ENCODE measurements around the gene BCL11B.

BCL11B gene

GRCh38 chr14:99257673-99258221, 14.2 kb downstream of the BCL11B start:
- TF ChIP-seq ZNF70 (CRISPR knock-in tag; IDR thresholded peaks at IDR 0.05): no peak
- TF ChIP-seq ESRRG (CRISPR knock-in tag; IDR thresholded peaks at IDR 0.05): no peak
- no peak for TF ChIP-seq GLIS3 (CRISPR knock-in tag; IDR thresholded peaks at IDR 0.05)
- TF ChIP-seq RARB (CRISPR knock-in tag; IDR thresholded peaks at IDR 0.05): no peak
- TF ChIP-seq SNAI2 (CRISPR knock-in tag; IDR thresholded peaks at IDR 0.05): no peak
- no peak for TF ChIP-seq PPARA (CRISPR knock-in tag; IDR thresholded peaks at IDR 0.05; ENCODE audit: borderline replicate concordance)
- no peak for ATAC-seq

- no peak for ATAC-seq
- no peak for TF ChIP-seq BACH2 (CRISPR knock-in tag; IDR thresholded peaks at IDR 0.05; ENCODE audit: borderline replicate concordance)
- no peak for TF ChIP-seq ZNF565 (CRISPR knock-in tag; conservative IDR thresholded peaks at IDR 0.05; ENCODE audit: low read depth)
- no peak for TF ChIP-seq TOX (CRISPR knock-in tag; IDR thresholded peaks at IDR 0.05; ENCODE audit: borderline replicate concordance)
- TF ChIP-seq TSHZ2 (CRISPR knock-in tag; IDR thresholded peaks at IDR 0.05): no peak
- no peak for TF ChIP-seq POU6F1 (CRISPR knock-in tag; IDR thresholded peaks at IDR 0.05; ENCODE audit: borderline replicate concordance, low read depth)
- no peak for TF ChIP-seq RARB (CRISPR knock-in tag; IDR thresholded peaks at IDR 0.05)
- no peak for TF ChIP-seq PATZ1 (CRISPR knock-in tag; IDR thresholded peaks at IDR 0.05; ENCODE audit: borderline replicate concordance)
- TF ChIP-seq OSR1 (CRISPR knock-in tag; IDR thresholded peaks at IDR 0.05): no peak
- TF ChIP-seq CSDC2 (CRISPR knock-in tag; IDR thresholded peaks at IDR 0.05): no peak
These were observed 14.8 kb downstream of the BCL11B start for GRCh38 chr14:99257122-99257672.

- no peak for ATAC-seq
- TF ChIP-seq ZNF565 (CRISPR knock-in tag; conservative IDR thresholded peaks at IDR 0.05; ENCODE audit: low read depth) (no peak), ESRRG (CRISPR knock-in tag; IDR thresholded peaks at IDR 0.05) (no peak), ZFP3 (CRISPR knock-in tag; IDR thresholded peaks at IDR 0.05) (no peak), PPARA (CRISPR knock-in tag; IDR thresholded peaks at IDR 0.05; ENCODE audit: borderline replicate concordance) (no peak), ISL1 (CRISPR knock-in tag; IDR thresholded peaks at IDR 0.05) (no peak), TCF4 (CRISPR knock-in tag; IDR thresholded peaks at IDR 0.05; ENCODE audit: borderline replicate concordance) (no peak), PATZ1 (CRISPR knock-in tag; IDR thresholded peaks at IDR 0.05; ENCODE audit: borderline replicate concordance) (no peak), CSDC2 (CRISPR knock-in tag; IDR thresholded peaks at IDR 0.05) (no peak), ZNF8 (CRISPR knock-in tag; IDR thresholded peaks at IDR 0.05) (no peak), TOX (CRISPR knock-in tag; IDR thresholded peaks at IDR 0.05; ENCODE audit: borderline replicate concordance) (no peak)
These were observed 15.5 kb downstream of the BCL11B start for GRCh38 chr14:99256483-99256874.
